ENCODE measurements around the gene RNF220.
"Not testable (repeated sequence)": the region's sequence is repeated elsewhere in the genome, so short reads cannot be mapped to it uniquely, and the experiment has no call there.

The RNF220 gene

DNA sequence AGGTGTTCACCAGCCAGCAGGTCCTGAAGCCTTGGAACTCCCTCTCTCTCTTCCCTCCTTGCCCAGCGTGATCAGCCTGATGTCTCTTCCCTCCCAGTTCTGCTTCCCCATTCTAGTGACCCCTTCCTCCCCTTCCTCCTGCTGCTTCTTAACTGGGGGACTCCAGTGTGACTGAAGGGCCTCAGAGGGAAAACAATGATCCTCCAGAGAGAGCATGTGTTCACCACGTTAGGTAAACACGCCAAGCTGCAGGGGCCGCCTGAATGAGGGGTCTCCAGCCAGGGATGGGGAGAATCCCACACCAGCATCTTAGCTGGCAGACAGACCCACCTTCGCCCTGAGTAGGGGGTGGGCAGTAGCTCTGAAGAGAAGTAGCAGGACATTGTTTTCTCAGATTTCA is 144.5 kb downstream of the RNF220 start:
- DNase-seq (ENCODE audit: low read depth) = no peak

DNA sequence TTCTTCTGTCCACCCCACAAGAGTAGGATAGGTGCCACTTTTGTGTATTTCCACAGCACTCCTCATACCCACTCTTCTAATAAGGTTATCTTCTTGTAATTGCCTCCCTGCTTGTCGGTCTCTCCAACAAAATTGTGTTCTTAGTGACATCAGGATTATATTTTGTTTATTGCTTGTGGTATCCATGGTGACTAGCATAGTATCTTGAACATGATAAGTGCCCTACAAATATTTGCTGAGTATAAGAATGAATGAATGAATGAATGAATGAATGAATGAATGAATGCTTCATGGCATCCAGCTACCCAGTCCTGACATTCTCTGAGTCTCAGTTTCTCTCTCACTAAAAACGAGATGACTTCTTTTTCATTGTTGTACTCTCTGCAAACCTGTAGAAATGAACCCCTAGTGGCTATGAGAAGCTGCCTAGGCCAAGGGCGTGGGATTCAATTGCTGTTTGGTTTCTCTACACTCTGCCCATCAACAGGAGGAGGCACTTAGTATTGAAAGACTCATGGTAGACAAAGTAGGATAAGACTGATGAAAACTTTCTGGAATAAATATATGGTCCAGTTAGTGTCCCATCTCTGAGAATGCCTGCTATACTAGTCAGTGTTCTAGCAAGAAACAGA is 148.2 kb downstream of the RNF220 start:
- no peak for DNase-seq (ENCODE audit: low read depth)

DNA sequence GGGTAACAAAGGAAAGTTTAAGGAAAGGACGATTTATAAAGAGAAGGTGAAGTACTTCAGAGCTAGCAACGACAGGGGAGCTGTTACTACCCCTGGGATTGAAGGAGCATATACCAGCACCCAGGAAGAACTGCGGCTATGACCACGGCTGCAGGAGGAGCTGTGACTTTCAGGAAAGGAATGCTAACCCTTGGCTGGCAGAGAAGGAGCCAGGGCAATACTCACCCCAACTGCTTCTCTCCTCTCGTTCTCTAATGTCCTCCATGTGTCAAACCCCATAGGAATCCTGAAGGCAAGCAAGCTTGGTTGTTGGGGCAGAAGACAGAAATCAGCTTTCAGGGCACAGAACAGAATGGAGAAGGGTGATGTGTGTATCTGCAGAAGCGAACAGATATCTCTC is 148.7 kb downstream of the RNF220 start:
- no peak for DNase-seq (ENCODE audit: low read depth)

DNA sequence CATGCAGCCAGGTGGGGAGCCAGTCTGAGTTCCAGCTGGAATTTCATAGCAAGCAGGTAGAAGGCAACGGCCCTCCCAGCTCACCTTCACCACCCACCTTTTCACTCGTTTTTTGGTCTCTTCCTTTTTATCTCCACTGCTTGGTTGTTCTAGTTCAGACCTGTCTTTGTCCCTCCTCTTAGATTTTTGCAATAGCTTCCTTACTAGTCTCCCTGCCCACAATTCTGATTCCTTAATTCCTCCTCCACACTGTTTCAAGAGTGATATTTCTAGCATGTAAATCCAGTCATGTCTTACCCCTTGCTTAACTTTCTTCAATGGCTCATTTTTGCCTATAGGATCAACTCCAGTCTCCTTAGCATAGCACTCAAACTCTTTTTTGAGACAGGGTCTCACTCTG is 149.7 kb downstream of the RNF220 start:
- no peak for DNase-seq (ENCODE audit: low read depth)

DNA sequence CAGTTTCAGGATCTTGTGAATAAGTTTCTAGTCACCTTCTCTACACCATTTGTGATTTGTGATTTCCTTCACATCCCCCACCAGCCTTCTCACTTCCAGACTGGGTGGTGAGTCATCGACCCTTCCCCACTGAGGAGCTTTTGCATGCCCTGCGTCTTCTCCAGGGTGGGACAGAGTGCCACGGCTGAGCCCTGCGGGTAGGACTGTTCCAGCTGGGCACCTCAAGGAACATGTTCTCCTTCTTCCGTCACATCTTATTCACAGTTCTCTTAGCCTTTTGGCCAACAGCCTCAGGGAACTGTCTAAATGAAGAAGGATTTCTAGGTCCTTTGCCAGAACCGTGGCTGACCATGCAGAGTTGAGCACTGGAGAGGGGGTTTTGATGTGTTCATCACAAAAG is 152.7 kb downstream of the RNF220 start:
- no peak for DNase-seq (ENCODE audit: low read depth)

DNA sequence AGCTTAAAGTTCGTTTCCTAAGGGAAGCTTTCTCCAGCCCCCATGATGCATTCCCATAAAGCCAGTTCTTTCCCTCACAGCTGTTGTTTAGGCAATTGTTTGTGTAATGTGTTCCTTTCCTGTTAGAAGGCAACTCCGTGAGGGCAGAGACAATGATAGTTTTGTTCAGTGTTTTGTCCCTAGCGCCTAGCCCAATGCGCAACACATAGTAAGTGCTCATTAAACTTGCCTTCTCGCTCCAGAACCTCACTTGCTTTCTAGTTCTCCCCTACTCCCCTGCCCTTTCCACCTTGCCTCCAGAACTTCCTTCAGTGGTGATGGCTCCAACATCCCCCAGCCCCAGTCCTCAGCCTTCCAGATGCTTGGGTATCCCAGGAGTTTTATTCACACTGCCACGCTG is 153.8 kb downstream of the RNF220 start:
- no peak for DNase-seq (ENCODE audit: low read depth)

DNA sequence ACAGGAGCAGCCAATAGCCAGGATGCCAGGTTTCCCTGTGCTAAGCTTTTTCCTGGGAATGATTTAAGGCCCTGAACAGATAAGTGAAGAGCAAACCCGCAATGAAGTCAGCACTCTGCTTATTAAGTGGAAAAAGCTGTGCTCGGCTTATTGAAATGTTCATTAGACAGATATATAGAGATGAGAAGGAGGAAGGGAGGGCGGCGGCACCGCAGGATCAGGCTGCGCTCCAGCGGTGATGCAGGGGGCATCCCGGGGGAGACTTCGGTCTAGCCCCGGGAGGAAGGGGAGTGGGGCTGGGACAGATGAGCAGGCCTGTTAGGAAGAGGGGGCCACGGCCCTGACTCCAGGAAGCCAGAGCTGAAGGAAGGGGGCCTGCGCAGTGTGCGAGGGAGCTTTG is 154.3 kb downstream of the RNF220 start:
- no peak for DNase-seq (ENCODE audit: low read depth)

DNA sequence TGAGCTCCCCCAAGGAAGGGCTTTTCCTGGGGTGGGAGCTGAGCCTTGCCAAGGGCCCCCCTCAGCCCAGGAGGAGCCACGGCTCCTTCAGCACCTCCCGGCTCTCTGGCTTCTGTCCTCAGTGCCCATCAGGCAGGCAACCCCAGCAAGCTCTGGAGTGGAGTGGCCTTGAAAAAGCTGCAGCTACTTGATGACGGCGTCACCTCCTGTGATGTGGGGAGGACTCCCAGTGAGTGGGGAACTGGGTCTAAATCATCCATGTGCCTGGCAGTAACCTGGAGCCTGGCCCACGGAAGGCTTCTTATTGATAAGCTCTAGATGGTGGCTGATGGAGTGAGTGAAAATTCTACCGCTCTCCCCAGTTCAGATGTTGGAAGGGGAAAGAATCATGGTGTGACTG is 154.9 kb downstream of the RNF220 start:
- no peak for DNase-seq (ENCODE audit: low read depth)

DNA sequence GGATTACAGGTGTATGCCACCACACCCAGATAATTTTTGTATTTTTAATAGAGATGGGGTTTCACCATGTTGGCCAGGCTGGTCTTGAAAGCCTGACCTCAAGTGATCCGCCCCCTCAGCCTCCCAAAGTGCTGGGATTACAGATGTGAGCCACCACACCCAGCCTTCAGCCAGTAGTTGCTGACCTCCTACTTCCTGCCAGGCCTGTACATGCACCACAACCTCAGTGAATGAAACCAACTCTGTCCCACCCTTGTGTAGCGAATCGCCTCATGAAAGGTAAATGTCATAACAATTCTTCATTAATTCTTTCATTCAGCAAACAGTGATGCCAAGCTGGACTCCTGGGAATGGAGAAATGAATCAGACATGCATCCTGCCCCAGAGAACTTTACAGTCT is 155.6 kb downstream of the RNF220 start:
- not testable (repeated sequence) for DNase-seq (ENCODE audit: low read depth)

DNA sequence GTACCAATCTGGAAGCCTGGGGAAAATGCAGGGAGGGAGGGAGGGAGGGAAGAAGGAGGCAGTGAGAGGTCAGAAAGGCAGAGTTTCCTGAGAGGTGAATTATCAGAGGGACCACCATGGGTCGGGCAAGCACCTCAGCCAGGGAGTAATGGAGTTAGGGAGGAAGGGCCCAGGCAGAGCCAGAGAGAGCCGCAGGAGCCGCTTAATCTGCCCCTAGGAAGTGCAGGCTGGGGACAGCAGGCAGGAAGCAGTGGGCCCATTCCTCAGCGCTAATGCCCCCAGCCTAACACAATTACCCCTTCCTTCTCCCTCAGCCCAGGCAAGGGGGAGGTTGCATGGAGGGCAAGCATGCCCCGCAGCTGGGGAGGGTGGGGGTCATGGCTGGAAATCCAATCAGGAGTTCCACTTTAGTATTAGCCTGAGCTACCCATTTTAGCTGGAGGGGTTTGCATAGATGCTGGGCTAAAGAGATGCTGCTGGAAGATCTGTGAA is 160.2 kb downstream of the RNF220 start:
- no peak for DNase-seq (ENCODE audit: low read depth)

DNA sequence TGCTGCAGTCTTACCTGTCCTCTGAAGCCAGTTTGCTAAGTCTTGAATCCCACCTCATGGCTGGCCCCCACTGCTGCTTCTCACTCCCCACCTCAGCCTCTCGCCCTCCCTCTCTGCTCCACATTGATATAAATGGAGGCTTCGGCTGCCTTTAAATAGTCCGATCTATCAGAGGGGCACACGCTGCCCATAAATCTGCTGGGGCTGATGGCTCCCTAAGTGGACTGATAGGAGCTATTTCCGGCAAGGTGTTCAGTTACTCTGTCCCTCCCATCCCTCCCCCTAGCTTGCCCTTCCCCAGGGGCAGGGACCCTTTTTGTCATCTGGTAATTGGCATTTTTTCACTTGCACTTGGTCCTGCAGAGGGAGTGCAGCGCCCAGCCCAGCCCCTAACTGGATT is 160.8 kb downstream of the RNF220 start:
- no peak for DNase-seq (ENCODE audit: low read depth)

DNA sequence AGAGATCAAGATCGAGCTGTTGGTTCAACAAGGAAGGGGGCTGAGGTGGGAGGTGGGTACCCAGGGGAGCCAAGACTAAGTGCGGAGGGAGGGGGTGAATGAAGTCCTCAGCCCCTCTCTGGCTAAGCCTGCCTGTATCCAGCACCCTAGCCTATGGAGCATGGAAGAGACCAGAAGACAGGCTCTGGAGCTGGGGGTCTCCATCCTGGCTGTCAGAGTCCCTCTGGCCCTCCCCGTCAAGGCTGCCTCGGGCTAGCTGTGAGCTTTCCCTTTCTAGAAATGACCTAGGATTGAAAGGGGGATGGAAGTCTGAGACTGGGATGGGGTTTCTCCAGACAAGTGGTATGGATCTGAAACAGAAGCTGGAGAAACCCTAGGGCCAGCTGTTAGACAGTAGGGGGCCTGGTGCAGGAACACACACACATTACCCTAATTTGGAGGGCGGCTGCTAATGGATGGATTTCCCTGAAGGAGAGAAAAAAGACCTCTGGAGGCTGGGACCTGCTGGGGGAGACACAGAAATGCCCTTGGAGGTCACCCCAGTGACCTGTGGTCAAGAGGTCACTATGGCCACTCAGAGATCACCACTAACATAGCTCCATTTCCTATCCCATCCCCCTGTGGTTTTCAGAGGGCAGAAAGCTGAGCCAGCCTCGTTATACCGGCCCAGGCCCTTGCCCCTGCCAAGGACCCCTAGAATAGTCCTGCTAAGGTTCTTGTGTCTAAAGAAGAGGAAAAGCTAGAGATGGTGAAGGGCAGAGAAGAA is 161.4 kb downstream of the RNF220 start:
- DNase-seq (ENCODE audit: low read depth) = no peak

DNA sequence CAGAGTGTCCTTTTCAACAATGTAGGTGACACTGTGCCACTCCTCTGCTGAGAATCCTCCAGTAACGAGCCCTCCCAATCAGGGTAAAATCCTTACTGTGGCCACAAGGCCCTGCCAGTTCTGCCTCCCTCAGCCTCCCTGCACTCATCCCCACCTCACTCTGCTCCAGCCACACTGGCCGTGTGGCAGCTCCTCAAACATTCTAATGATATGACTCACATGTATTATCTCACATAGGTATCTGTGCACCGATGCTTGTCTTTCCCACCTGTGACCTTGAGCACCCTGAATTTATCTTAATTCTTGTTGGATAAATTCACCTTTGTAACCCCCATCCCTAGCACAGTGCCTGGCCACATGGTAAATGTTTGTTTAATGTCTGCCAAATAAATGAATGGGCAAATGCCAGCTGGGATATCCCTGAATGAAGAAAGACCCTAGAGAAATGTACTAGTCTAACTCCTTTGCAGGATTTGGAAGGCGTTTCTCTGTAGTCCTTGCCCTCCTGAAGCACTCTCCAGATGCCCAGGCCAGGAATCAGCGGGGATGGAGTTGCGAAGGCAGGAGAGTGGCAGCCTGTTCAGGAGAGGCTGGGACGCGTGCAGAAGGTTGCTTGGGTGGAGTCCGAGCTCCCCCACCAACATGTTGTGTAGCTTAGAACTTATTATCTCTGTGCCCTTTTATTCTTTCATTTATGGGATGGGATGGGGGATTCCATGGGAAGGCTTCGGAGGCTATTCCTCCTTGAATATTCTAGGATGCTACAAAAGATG is 163.3 kb downstream of the RNF220 start:
- no peak for DNase-seq (ENCODE audit: low read depth)

DNA sequence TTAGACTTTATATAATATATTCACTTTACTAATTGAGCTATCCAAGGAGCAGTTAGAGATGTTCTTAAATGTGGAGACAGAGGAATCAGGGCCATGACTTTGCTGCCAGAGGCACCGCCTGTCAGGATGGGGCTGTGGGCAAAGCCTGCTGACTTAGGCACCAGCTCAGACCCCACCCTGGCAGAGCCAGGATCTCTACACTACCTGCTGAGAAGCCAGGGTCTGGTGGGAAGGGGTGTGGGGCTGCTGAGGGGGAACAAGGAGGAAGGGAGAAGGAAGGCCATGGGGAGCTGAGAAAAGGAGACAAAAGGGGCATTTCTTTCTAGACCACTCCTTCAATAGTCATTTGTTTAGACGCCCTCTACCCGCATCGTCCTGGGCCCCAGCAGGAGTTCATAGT is 164.4 kb downstream of the RNF220 start:
- no peak for DNase-seq (ENCODE audit: low read depth)

DNA sequence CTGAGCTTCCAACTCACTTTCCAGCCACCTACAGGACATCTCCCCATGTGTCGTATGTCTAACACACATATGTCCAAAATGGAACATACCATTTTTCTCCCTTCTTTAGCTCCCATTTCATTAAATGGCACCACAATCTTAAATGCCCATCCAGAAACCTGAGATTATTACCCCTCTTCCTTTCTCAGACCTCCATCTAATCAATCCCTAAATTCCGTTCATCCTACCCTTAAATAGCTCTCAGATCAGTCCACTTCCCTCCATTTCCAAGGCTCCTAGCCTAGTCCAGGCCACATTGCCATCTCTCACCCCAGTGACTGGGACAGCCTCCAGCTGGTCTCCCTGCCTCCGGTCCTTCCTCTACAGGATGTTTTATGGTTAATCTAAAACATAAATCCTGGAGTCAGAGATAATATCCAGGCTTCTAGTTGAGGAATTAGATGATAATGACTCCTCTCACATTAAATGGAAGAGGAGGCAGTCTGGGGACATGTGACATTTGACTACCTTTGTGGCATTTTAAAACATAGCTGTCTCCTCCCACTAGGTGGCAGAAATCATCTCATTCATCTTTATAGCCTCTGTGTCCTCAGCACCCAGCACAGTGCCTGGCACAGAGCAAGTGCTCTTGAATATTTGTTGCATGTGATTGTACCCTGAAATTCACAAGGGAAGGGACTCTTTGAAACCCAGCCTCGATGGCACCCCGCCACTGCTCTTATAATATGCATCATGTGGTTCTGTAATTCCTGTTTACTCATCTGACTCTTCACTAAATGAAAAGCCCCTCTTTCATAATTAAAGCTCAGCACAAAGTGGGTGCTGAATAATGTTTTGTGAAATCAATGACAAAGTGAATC is 166.9 kb downstream of the RNF220 start:
- DNase-seq (ENCODE audit: low read depth) = no peak

DNA sequence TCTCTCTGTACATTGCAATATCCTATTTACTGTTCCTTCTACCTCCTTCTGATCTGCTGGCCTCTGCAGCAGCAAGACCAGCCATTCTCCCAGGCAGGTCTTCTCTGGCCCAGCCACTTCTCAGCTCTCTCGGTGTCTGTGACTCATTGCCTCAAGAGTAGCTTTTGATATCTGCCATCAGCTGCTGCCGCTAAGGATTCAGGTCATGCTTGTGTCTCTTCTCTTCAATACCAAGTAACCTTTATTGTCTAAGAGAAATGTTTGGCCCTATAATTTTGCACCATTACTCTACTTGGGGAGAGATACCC is 167.5 kb downstream of the RNF220 start:
- DNase-seq (ENCODE audit: low read depth) = no peak

DNA sequence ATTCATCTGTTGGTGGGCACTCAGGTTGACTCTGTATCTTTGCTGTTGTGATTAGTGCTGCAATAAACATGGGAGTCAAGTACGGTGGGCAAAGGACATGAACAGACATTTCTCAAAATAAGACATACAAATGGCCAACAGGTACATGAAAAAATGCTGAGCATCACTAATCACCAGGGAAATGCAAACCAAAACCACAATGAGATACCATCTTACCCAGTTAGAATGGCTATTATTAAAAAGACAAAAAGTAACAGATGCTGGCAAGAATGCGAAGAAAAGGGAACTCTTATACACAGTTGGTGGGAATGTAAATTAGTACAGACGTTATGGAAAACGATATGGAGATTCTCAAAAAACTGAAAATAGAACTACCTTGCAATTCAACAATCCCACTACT is 170.3 kb downstream of the RNF220 start:
- no peak for DNase-seq (ENCODE audit: low read depth)

DNA sequence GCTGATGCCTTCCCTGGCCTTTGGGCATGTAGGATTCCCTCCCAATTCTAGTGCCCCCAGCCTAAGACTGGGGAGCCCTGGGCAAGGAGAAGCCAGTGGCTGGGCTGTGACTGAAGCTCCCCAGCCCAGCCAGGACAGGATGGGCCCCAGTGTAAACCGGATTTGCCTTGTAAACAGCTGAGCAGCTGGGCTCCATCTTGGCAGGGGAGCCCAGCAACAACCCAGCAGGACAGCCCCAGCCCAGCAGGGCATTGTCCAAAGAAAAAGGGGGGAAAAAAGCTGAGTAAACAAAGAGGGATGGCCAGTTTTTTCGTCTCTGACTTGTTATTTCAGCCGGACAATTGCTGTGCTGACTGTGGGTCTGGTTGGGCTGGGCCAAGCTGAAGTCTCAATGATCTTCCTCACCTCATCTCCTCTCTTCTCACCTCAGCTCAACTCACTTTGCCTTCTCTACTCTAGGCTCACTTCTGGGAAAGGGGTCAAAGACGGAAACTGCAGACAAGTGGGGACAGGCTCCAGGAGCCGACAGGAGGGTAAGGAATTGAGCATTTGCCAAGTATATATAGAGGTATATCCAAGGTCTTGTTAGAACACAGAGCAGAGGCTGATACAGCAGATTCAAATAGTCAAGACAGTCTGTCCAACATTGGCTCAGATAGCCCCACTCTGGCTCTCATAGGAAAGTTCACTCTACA is 171.5 kb downstream of the RNF220 start:
- DNase-seq (ENCODE audit: low read depth) = no peak

DNA sequence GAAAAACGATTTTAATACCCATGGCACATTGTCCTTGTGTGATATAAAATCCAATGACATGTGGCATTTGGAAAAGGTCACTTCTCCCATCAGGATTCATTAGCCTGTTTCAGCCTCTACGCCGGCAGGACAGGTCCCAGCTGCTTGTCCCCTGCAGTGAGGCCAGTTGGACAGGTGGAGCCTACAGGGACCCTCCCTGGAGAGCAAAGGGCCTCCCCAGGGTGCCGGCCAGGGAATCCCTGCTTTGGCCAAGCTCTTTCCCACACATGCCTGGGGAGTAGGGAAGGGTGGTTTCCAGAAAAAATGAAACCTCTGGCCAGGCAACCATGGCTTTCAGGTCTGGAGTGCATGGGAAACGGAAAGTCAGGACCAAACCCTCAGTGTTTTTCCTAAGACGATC is 176.2 kb downstream of the RNF220 start:
- DNase-seq (ENCODE audit: low read depth) = no peak

DNA sequence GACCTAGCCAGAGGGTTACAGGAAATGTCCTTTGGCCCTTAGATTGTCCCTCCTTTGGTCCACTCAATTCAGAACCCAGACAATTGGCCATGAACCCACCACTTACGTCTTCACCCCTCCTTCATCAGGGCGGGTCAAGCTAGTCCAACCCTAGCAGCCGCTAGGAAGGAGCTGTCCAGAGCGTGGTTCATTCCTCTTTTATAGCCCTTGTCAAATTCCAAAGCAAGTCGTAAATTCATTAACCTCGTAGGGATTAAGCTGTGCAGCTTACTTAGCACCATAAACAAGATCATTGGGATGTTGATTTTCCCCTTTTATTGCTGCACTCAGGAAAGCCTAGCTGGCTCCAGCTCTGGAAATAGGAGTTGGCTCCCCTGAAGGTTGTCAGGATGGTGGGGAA is 179.1 kb downstream of the RNF220 start:
- DNase-seq (ENCODE audit: low read depth) = no peak

DNA sequence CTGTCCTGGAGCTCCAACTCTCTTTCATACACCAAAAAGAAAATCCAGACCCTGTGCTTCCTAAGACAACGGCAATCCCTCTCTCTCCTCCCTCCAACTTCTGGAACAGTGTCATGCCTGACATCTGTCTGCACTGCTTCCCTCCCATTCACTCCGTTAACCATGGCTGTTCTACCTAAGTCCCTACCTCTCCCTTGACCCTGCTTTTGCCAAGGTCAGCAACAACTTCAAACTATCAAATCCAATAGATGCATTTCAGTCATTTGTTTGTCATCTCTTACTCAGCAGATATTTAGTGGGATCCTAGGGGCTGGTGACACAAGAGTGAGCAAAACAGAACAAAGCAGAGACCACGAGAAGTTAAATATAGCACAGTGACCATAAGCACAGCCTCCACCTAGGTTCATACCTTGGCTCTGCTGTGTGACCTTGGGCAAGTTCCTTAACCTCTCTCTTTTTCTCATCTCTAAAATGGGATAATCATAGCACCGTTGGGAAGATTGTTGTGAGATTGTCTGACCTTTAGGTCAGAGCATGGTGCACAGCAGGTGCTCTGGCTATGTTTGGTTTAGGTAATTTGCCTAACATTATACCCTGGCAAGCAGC is 180.4 kb downstream of the RNF220 start:
- DNase-seq (ENCODE audit: low read depth) = no peak

All from stimulated activated CD4-positive, alpha-beta T cell treated with anti-CD3 and anti-CD28 coated beads, Interleukin-2, amount 100 ng/mL, for 4 hours (primary cell).